Endothelial cell of umbilical vein (primary cell): ENCODE measurements around the gene ACAD9. TPM values are rescaled to one million over a fixed set of nuclear protein-coding genes. Genes with fewer than 3 reads are reported as not detected.

Experiments used
- BruUV-seq: library from RNA; stranded (reverse); fragments of 400-500 nt; replicated peaks from 2 replicates; lab custom pipeline; 2021; lab: Mats Ljungman, UMichigan
- CTCF ChIA-PET: fragments of 300-600, 350-600 bp; sonication (Branson Sonifier 250); formaldehyde crosslinking; loops from one replicate; lab custom pipeline; 2021; ENCODE audit warnings: antibody characterized with exemption, inconsistent platforms; lab: Charles Lee
- POLR2A ChIA-PET: fragments of 300-600, 350-600 bp; sonication (Branson Sonifier 250); formaldehyde crosslinking; loops from one replicate; lab custom pipeline; 2021; ENCODE audit warnings: antibody characterized with exemption, inconsistent platforms; lab: Charles Lee
- DNase-seq: peaks from one replicate; pipeline ENCODE4 v3.0.0-alpha.2; 2011; ENCODE audit warnings: low read depth, low spot score
- FAIRE-seq: peaks from 2 replicates; lab custom pipeline; 2011; peaks lifted over from hg19 to GRCh38; lab: Jason Lieb, UNC
- H2AFZ ChIP-seq: 2 replicates; pipeline ENCODE4 v1.6.0; 2012; ENCODE audit warnings: low read depth, low read length, control low read depth, inconsistent platforms
- H3K27ac ChIP-seq: 2 replicates; pipeline ENCODE4 v1.5.1; 2011; ENCODE audit warnings: low read depth, mild to moderate bottlenecking, control low read depth, low read length, moderate library complexity; ENCODE audit not compliant: insufficient read depth
- H3K27me3 ChIP-seq, 2 experiments: 2 replicates each; pipeline versions ENCODE4 v1.6.0 to v1.6.1; 2011; ENCODE audit warnings: low read length in 2 of 2, mixed read lengths in 1 of 2; ENCODE audit not compliant: control insufficient read depth in 2 of 2, insufficient read depth in 2 of 2
- H3K36me3 ChIP-seq, 2 experiments: 2 replicates in 1 of 2; 3 replicates in 1 of 2; pipeline ENCODE4 v1.5.1; 2011; ENCODE audit warnings: low read length in 2 of 2, mild to moderate bottlenecking in 1 of 2, moderate library complexity in 1 of 2; ENCODE audit not compliant: control insufficient read depth in 2 of 2, insufficient read depth in 2 of 2; ENCODE audit errors: extremely low read depth in 1 of 2
- H3K4me1 ChIP-seq: 3 replicates; pipeline ENCODE4 v1.5.1; 2011; ENCODE audit warnings: mild to moderate bottlenecking, low read length; ENCODE audit not compliant: control insufficient read depth, insufficient read depth; ENCODE audit errors: extremely low read depth
- H3K4me2 ChIP-seq: 2 replicates; pipeline ENCODE4 v1.6.1; 2011; ENCODE audit warnings: low read length, control low read depth, mixed read lengths; ENCODE audit not compliant: insufficient read depth
- H3K4me3 ChIP-seq, 3 experiments: fragments of 200-600 bp in 1 of 3; sonication (generic), shearing (Covaris generic) in 1 of 3; replicated peaks in 1 of 3; 2 replicates each; pipeline ENCODE4 v1.5.1; 2011 to 2016; ENCODE audit warnings: control low read depth in 3 of 3, low read length in 3 of 3, mild to moderate bottlenecking in 2 of 3, inconsistent platforms in 1 of 3, low read depth in 1 of 3, moderate library complexity in 1 of 3; ENCODE audit not compliant: insufficient read depth in 1 of 3
- H3K79me2 ChIP-seq: 2 replicates; pipeline ENCODE4 v1.6.0; 2012; ENCODE audit warnings: low read length, inconsistent platforms; ENCODE audit not compliant: control insufficient read depth, insufficient read depth
- H3K9ac ChIP-seq: replicated peaks from 2 replicates; pipeline ENCODE3; 2011; ENCODE audit warnings: low read length, control low read depth; ENCODE audit not compliant: insufficient read depth; ENCODE audit errors: extremely low read depth
- H3K9me1 ChIP-seq: replicated peaks from 3 replicates; pipeline ENCODE4 v1.6.0; 2011; ENCODE audit warnings: mild to moderate bottlenecking, low read length; ENCODE audit not compliant: control insufficient read depth, insufficient read depth; ENCODE audit errors: extremely low read depth
- H3K9me3 ChIP-seq: replicated peaks from 2 replicates; pipeline ENCODE4 v1.5.1; 2012; ENCODE audit warnings: low read length, inconsistent platforms; ENCODE audit not compliant: control insufficient read depth, insufficient read depth
- H4K20me1 ChIP-seq: replicated peaks from 2 replicates; pipeline ENCODE3; 2011; ENCODE audit warnings: mild to moderate bottlenecking, low read length; ENCODE audit not compliant: control insufficient read depth, insufficient read depth; ENCODE audit errors: extremely low read depth
- EZH2 ChIP-seq: IDR thresholded peaks from 2 replicates; pipeline ENCODE4 v1.6.1; 2012; ENCODE audit warnings: borderline replicate concordance, low read depth, mild to moderate bottlenecking, moderate library complexity, low read length, inconsistent platforms; ENCODE audit not compliant: severe bottlenecking
- FOS ChIP-seq: IDR thresholded peaks from 2 replicates; pipeline ENCODE4 v1.6.1; 2011; ENCODE audit warnings: mild to moderate bottlenecking, low read length, moderate library complexity, borderline replicate concordance; ENCODE audit not compliant: insufficient read depth
- GATA2 ChIP-seq: IDR thresholded peaks from 2 replicates; pipeline ENCODE4 v1.7.0; 2011; ENCODE audit warnings: low read depth, mild to moderate bottlenecking, moderate library complexity, mixed read lengths, low read length; ENCODE audit not compliant: insufficient read length, insufficient read depth
- POLR2A ChIP-seq: IDR thresholded peaks from 2 replicates; pipeline ENCODE4 v1.6.1; 2012; ENCODE audit warnings: low read depth, mild to moderate bottlenecking, control low read depth, low read length
- POLR2AphosphoS5 ChIP-seq: IDR thresholded peaks from 2 replicates; pipeline ENCODE4 v1.6.1; 2012; ENCODE audit warnings: low read depth, mild to moderate bottlenecking, control low read depth, low read length, moderate library complexity; ENCODE audit not compliant: insufficient read depth
- dilution Hi-C: fragments of 300-500 bp; cut with MboI; formaldehyde crosslinking; loops from one replicate; pipeline ENCODE4 v1.15.0; 2019; ENCODE audit warnings: low sequenced_read_pairs; ENCODE audit not compliant: extremely low pct_ligation_motif_present
- intact Hi-C: fragments of 100-400 bp; cut with micrococcal nuclease; formaldehyde crosslinking; loops from one replicate; pipeline ENCODE4 v1.10.0; 2022
- polyA plus RNA-seq, 4 experiments: library from polyadenylated mRNA; depleted of rRNA in 3 of 4; stranded (reverse) in 3 of 4; unstranded in 1 of 4; fragments of >200 nt; gene quantifications; 2 replicates each; pipeline versions ENCODE4 v1.2.1 to v1.2.3, GENCODE V29; 2011 to 2012; ENCODE audit warnings: missing spikeins in 1 of 4
- total RNA-seq: library from RNA; stranded (reverse); gene quantifications from 2 replicates; pipeline ENCODE4 v1.2.3, GENCODE V29; 2021
- TF ChIP-seq, protein P1 (sequence below): IDR thresholded peaks from 2 replicates; pipeline ENCODE4 v1.6.1; 2011; ENCODE audit not compliant: insufficient read depth, insufficient read length

The ACAD9 gene
- total and polyA plus RNA-seq, 2 donors (not counting 3 experiments of a cell fraction or from before 2014, with no cell fraction given), result 58.6 to 65.8 TPM

DNA sequence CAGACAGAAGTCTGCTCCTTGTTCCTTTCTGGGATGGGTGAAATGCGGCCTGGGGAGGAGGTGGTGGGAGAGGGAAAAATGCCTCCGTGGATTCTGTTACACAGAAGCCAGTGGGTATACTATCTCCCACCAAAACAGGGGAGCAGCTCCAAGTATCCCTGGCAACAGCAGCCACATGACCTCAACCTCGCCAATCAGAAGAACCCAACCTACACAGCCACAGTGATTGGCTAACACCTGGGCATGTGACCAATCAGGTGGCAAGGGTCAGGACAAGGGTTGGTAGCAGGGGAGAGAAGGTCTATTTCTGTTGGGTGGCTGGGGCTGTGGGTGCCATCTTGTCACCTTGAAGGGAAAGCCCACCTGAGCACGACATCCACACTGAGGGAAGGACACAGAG, 9.1 kb upstream of the ACAD9 start:
- Histone ChIP-seq H3K9me3 (no peaks in the 10 kb centered on the region), H3K4me1 (no peaks in the 10 kb centered on the region), H3K79me2 (no peaks in the 10 kb centered on the region), H3K27ac (no peak overlapping the region), H4K20me1 (no peaks in the 10 kb centered on the region), H3K9ac (no peak overlapping the region), H3K4me2 (no peak overlapping the region), H3K36me3 (no peaks in the 10 kb centered on the region), H3K27me3 (peaks cover 6% of the 10 kb centered on the region in 2 experiments), H2AFZ (no peak overlapping the region), H3K4me3 (no peak overlapping the region), H3K9me1 (no peaks in the 10 kb centered on the region)
- DNase-seq, result no peak
- intact Hi-C loops, result no loop called here
- BruUV-seq, result no TSS peak
- TF ChIP-seq GATA2 (no peak), POLR2A (no peak), POLR2AphosphoS5 (no peak)
- TF ChIP-seq, protein P1, sequence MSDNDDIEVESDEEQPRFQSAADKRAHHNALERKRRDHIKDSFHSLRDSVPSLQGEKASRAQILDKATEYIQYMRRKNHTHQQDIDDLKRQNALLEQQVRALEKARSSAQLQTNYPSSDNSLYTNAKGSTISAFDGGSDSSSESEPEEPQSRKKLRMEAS, result no peak
- FAIRE-seq, result no peak
- dilution Hi-C loops, result no loop called here
- POLR2A ChIA-PET, result interaction anchor here (1.0 kb wide), 1 partner anchor 9 kb away, joined by 4 read pairs; the partner anchor contains the start of gene ACAD9
- CTCF ChIA-PET, result no interaction called here

DNA sequence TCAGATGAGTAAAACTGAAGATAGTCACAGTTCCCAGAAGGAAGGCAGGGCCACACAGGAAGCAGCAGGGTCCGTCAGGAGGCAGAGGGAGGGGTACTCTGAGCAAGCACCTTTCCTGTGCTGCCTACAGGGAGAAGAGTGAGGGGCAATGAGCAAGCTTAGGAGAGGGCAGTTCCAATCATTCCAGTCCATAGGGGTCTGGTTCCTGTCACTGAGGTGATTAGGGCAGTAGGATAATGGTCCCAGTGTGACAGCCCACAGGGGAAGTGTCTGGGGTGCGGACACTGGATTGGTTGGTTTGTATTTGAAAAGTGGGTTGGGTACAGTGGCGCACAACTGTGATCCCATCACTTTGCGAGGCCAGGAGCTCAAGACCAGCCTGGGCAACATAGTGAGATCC, 7.1 kb upstream of the ACAD9 start:
- Histone ChIP-seq H3K9ac (no peak overlapping the region), H3K27me3 (peaks cover 6 to 7% of the 10 kb centered on the region in 2 experiments), H3K9me3 (no peaks in the 10 kb centered on the region), H3K27ac (no peak overlapping the region), H4K20me1 (no peaks in the 10 kb centered on the region), H2AFZ (no peak overlapping the region), H3K36me3 (no peaks in the 10 kb centered on the region), H3K4me3 (no peak overlapping the region), H3K4me1 (no peaks in the 10 kb centered on the region), H3K79me2 (no peaks in the 10 kb centered on the region), H3K4me2 (no peak overlapping the region), H3K9me1 (no peaks in the 10 kb centered on the region)
- DNase-seq (no peak), FAIRE-seq (no peak)
- CTCF ChIA-PET, result no interaction called here
- intact Hi-C loops (no loop called here), dilution Hi-C loops (no loop called here)
- BruUV-seq, result no TSS peak
- TF ChIP-seq FOS, result no peak
- TF ChIP-seq POLR2AphosphoS5, result no peak
- TF ChIP-seq, protein P1, result no peak
- TF ChIP-seq EZH2, result no peak
- POLR2A ChIA-PET, result no interaction called here
